HPDE6-E6E7 (cell line): ENCODE measurements around the gene MDM1.

Experiments used
- DNase-seq: peaks from one replicate; pipeline ENCODE4 v3.0.0; 2011; ENCODE audit warnings: missing footprints; ENCODE audit errors: extremely low spot score

Gene MDM1

GRCh38 chr12:68356060-68356695 lies 24.0 kb upstream of the MDM1 start:
- no peak for DNase-seq

GRCh38 chr12:68354977-68355541 lies 22.9 kb upstream of the MDM1 start:
- no peak for DNase-seq

GRCh38 chr12:68352067-68352466 lies 19.9 kb upstream of the MDM1 start:
- no peak for DNase-seq

- DNase-seq, result no peak
These were observed 18.6 kb upstream of the MDM1 start for GRCh38 chr12:68350753-68351152.

GRCh38 chr12:68349921-68350606 lies 17.9 kb upstream of the MDM1 start:
- no peak for DNase-seq

GRCh38 chr12:68349220-68349621 lies 17.1 kb upstream of the MDM1 start:
- DNase-seq, result no peak

GRCh38 chr12:68348419-68348818 lies 16.3 kb upstream of the MDM1 start:
- no peak for DNase-seq

GRCh38 chr12:68345763-68346162 lies 13.6 kb upstream of the MDM1 start:
- no peak for DNase-seq

- DNase-seq, result no peak
These were observed 12.0 kb upstream of the MDM1 start for GRCh38 chr12:68344126-68344525.

GRCh38 chr12:68342966-68343365 lies 10.8 kb upstream of the MDM1 start:
- DNase-seq, result no peak

GRCh38 chr12:68341822-68342221 lies 9.7 kb upstream of the MDM1 start:
- no peak for DNase-seq

GRCh38 chr12:68340404-68341270 lies 8.5 kb upstream of the MDM1 start:
- DNase-seq, result no peak

GRCh38 chr12:68336889-68337303 lies 4.7 kb upstream of the MDM1 start:
- no peak for DNase-seq

GRCh38 chr12:68335462-68335861 lies 3.3 kb upstream of the MDM1 start:
- no peak for DNase-seq

- no peak for DNase-seq
These were observed 2.0 kb upstream of the MDM1 start for GRCh38 chr12:68334132-68334531.

GRCh38 chr12:68332728-68333630 lies 817 bp upstream of the MDM1 start:
- no peak for DNase-seq

- no peak for DNase-seq
These were observed 678 bp downstream of the MDM1 start for GRCh38 chr12:68331500-68331868.

GRCh38 chr12:68327896-68328295 lies 4.3 kb downstream of the MDM1 start:
- no peak for DNase-seq

GRCh38 chr12:68326716-68327115 lies 5.4 kb downstream of the MDM1 start:
- no peak for DNase-seq

- no peak for DNase-seq
These were observed 6.2 kb downstream of the MDM1 start for GRCh38 chr12:68325966-68326365.

- no peak for DNase-seq
These were observed 7.6 kb downstream of the MDM1 start for GRCh38 chr12:68324531-68324930.
